ENCODE data around the gene TRMO. TPM values are rescaled to one million over a fixed set of nuclear protein-coding genes. Genes with fewer than 3 reads are reported as not detected.

Gene TRMO
- total and polyA plus RNA-seq, 2 of the 13 experiments (the other 11 are each of a cell fraction or from before 2014, with no cell fraction given): 8.7 to 18.6 TPM

- H3K27me3 ChIP-seq (ENCODE audit: control insufficient read depth in 1 of 2, insufficient read depth in 2 of 2, low read length in 2 of 2): peaks cover 4 to 36% of the 10 kb centered on the region in 2 experiments; a peak in 4 of 5 replicates
- 65% methylated on average over 5 of the region's 5 CpGs for WGBS (ENCODE audit: low lambda C conversion rate)
- DNase-seq (ENCODE audit: low spot score): no peak
- no peaks in the 10 kb centered on the region for H3K36me3 ChIP-seq (replicated peaks in 1 of 2; ENCODE audit: control insufficient read depth in 1 of 2, insufficient read depth in 2 of 2, low read length in 2 of 2)
- ChIA-PET POLR2A (no interaction called here), CTCF (ENCODE audit: low intra/inter-chr PET ratio, low total read pairs) (no interaction called here)
- no peaks in the 10 kb centered on the region for H3K9me3 ChIP-seq (ENCODE audit: low read length)
- FAIRE-seq: no peak
- H3K9ac ChIP-seq (ENCODE audit: insufficient read depth, low read depth, low read length): no peak overlapping the region
- TF ChIP-seq ZNF446 (CRISPR knock-in tag; IDR thresholded peaks at IDR 0.05) (no peak), ZNF879 (CRISPR knock-in tag; IDR thresholded peaks at IDR 0.05) (no peak), HOXA7 (CRISPR knock-in tag; IDR thresholded peaks at IDR 0.05) (no peak), ZNF251 (CRISPR knock-in tag; IDR thresholded peaks at IDR 0.05) (no peak)
- in situ Hi-C loops (cut with HindIII; ENCODE audit: extremely low pct_ligation_motif_present, low pct_unique_long_range_greater_than_20kb): no loop called here
- intact Hi-C loops (cut with micrococcal nuclease; ENCODE audit: unreplicated experiment): no loop called here
- no peak overlapping the region for H3K4me2 ChIP-seq (ENCODE audit: low read depth, low read length)
- no peak for ATAC-seq
- no peak overlapping the region for H3K27ac ChIP-seq (ENCODE audit: extremely low read length, insufficient read depth, low read length)
- H4K20me1 ChIP-seq (ENCODE audit: insufficient read depth, low read length): no peaks in the 10 kb centered on the region
- no peaks in the 10 kb centered on the region for H3K79me2 ChIP-seq (ENCODE audit: insufficient read depth, low read length)
- H3K4me3 ChIP-seq (replicated peaks in 1 of 3; ENCODE audit: insufficient read depth in 1 of 3, low read depth in 2 of 3, low read length in 3 of 3): no peak overlapping the region
- BruUV-seq (replicated peaks): no TSS peak
- H2AFZ ChIP-seq (ENCODE audit: low read length): no peak overlapping the region
- H3K4me1 ChIP-seq (ENCODE audit: insufficient read depth, low read length): no peaks in the 10 kb centered on the region; the same call in 1 of the 2 replicates
Observed at GRCh38 chr9:97861148-97861475, 61.2 kb downstream of the TRMO start.

DNA sequence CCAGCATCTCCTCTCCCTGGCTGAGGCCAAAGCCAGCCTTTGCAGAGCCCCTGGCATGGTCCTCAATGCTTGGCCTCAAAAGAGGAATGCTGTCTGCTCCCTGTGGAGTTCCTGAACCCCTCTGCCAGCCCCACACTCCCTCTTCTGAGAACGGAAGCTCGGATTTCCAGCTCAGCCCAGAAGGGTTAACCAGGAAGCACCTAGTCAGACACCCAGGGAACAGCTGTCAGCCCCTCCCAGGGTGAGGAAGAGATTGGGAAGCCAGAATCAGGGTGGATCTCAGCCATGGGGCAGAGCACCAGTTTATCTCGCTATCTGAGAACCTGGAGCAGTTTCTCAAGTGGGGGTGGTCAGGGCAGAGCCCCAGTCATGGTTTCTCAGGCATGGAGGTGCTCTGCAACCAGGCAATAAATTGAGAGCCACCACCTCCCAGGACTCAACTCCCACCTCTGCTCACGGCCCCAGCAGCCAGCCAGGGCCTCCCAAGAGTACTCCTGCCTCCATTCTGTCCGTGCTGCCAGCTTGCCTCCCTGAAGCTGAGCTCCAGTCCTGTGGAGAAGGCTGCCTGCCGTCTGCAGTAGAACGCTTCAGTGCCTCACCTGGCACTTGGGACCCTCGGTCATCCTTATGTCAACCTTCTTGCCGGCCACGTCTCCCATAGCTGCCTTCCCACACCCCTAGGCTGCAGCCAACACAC is 61.7 kb downstream of the TRMO start:
- Histone ChIP-seq H3K36me3 (replicated peaks in 1 of 2; ENCODE audit: control insufficient read depth in 1 of 2, insufficient read depth in 2 of 2, low read length in 2 of 2) (no peaks in the 10 kb centered on the region), H2AFZ (ENCODE audit: low read length) (no peak overlapping the region), H4K20me1 (ENCODE audit: insufficient read depth, low read length) (no peaks in the 10 kb centered on the region), H3K4me3 (replicated peaks in 1 of 3; ENCODE audit: insufficient read depth in 1 of 3, low read depth in 2 of 3, low read length in 3 of 3) (no peak overlapping the region), H3K9ac (ENCODE audit: insufficient read depth, low read depth, low read length) (no peak overlapping the region), H3K4me1 (ENCODE audit: insufficient read depth, low read length) (no peaks in the 10 kb centered on the region; the same call in 1 of the 2 replicates), H3K27me3 (ENCODE audit: control insufficient read depth in 1 of 2, insufficient read depth in 2 of 2, low read length in 2 of 2) (peaks cover 4 to 40% of the 10 kb centered on the region in 2 experiments; a peak in 4 of 5 replicates), H3K9me3 (ENCODE audit: low read length) (no peaks in the 10 kb centered on the region), H3K27ac (ENCODE audit: extremely low read length, insufficient read depth, low read length) (no peak overlapping the region), H3K4me2 (ENCODE audit: low read depth, low read length) (no peak overlapping the region), H3K79me2 (ENCODE audit: insufficient read depth, low read length) (no peaks in the 10 kb centered on the region)
- 44% methylated on average over 4 of the region's 10 CpGs for WGBS (ENCODE audit: low lambda C conversion rate)
- intact Hi-C loops (cut with micrococcal nuclease; ENCODE audit: unreplicated experiment) (no loop called here), in situ Hi-C loops (cut with HindIII; ENCODE audit: extremely low pct_ligation_motif_present, low pct_unique_long_range_greater_than_20kb) (no loop called here)
- no peak for ATAC-seq
- DNase-seq (ENCODE audit: low spot score): no peak
- no peak for FAIRE-seq
- ChIA-PET CTCF (ENCODE audit: low intra/inter-chr PET ratio, low total read pairs) (no interaction called here), POLR2A (no interaction called here)
- no TSS peak for BruUV-seq (replicated peaks)
- TF ChIP-seq ZNF562 (CRISPR knock-in tag; IDR thresholded peaks at IDR 0.05; ENCODE audit: borderline replicate concordance) (no peak), MXI1 (IDR thresholded peaks at IDR 0.05; ENCODE audit: borderline replicate concordance, low read depth, low read length) (no peak), RAD51 (IDR thresholded peaks at IDR 0.05; ENCODE audit: borderline replicate concordance) (no peak), ZFP36 (IDR thresholded peaks at IDR 0.05; ENCODE audit: borderline replicate concordance, low read depth, low read length, partially characterized antibody) (no peak), ZNF781 (CRISPR knock-in tag; IDR thresholded peaks at IDR 0.05; ENCODE audit: borderline replicate concordance, not compliant biosample characterization) (no peak), ZNF615 (CRISPR knock-in tag; IDR thresholded peaks at IDR 0.05; ENCODE audit: borderline replicate concordance) (no peak), PAF1 (CRISPR knock-in tag; IDR thresholded peaks at IDR 0.05) (no peak), ZNF30 (CRISPR knock-in tag; IDR thresholded peaks at IDR 0.05) (no peak)
- TF ChIP-seq, protein P1, sequence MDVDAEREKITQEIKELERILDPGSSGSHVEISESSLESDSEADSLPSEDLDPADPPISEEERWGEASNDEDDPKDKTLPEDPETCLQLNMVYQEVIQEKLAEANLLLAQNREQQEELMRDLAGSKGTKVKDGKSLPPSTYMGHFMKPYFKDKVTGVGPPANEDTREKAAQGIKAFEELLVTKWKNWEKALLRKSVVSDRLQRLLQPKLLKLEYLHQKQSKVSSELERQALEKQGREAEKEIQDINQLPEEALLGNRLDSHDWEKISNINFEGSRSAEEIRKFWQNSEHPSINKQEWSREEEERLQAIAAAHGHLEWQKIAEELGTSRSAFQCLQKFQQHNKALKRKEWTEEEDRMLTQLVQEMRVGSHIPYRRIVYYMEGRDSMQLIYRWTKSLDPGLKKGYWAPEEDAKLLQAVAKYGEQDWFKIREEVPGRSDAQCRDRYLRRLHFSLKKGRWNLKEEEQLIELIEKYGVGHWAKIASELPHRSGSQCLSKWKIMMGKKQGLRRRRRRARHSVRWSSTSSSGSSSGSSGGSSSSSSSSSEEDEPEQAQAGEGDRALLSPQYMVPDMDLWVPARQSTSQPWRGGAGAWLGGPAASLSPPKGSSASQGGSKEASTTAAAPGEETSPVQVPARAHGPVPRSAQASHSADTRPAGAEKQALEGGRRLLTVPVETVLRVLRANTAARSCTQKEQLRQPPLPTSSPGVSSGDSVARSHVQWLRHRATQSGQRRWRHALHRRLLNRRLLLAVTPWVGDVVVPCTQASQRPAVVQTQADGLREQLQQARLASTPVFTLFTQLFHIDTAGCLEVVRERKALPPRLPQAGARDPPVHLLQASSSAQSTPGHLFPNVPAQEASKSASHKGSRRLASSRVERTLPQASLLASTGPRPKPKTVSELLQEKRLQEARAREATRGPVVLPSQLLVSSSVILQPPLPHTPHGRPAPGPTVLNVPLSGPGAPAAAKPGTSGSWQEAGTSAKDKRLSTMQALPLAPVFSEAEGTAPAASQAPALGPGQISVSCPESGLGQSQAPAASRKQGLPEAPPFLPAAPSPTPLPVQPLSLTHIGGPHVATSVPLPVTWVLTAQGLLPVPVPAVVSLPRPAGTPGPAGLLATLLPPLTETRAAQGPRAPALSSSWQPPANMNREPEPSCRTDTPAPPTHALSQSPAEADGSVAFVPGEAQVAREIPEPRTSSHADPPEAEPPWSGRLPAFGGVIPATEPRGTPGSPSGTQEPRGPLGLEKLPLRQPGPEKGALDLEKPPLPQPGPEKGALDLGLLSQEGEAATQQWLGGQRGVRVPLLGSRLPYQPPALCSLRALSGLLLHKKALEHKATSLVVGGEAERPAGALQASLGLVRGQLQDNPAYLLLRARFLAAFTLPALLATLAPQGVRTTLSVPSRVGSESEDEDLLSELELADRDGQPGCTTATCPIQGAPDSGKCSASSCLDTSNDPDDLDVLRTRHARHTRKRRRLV (CRISPR knock-in tag; IDR thresholded peaks at IDR 0.05): no peak
